ENCODE results near the gene FAM168A. TPM values are rescaled to one million over a fixed set of nuclear protein-coding genes. Genes with fewer than 3 reads are reported as not detected.

FAM168A gene
- total RNA-seq, 4 donors from 2014 or later = 17.7 to 40.1 (median 22.2) TPM

GRCh38 chr11:73389134-73389525, 208.8 kb downstream of the FAM168A start:
- H3K4me3 ChIP-seq = no peak overlapping the region
- 56% methylated on average over 6 of the region's 6 CpGs for WGBS
- no peak overlapping the region for H3K27ac ChIP-seq
- DNase-seq (ENCODE audit: low spot score in 2 of 2) = no peak
- no peaks in the 10 kb centered on the region for H3K9me3 ChIP-seq
- H3K27me3 ChIP-seq = no peaks in the 10 kb centered on the region
- H3K4me1 ChIP-seq = peaks cover 59% of the 10 kb centered on the region
- TF ChIP-seq EP300 (IDR thresholded peaks at IDR 0.05) (no peak), POLR2AphosphoS5 (IDR thresholded peaks at IDR 0.05) (no peak), POLR2A (IDR thresholded peaks at IDR 0.05) (no peak)
- TF ChIP-seq, protein P1, sequence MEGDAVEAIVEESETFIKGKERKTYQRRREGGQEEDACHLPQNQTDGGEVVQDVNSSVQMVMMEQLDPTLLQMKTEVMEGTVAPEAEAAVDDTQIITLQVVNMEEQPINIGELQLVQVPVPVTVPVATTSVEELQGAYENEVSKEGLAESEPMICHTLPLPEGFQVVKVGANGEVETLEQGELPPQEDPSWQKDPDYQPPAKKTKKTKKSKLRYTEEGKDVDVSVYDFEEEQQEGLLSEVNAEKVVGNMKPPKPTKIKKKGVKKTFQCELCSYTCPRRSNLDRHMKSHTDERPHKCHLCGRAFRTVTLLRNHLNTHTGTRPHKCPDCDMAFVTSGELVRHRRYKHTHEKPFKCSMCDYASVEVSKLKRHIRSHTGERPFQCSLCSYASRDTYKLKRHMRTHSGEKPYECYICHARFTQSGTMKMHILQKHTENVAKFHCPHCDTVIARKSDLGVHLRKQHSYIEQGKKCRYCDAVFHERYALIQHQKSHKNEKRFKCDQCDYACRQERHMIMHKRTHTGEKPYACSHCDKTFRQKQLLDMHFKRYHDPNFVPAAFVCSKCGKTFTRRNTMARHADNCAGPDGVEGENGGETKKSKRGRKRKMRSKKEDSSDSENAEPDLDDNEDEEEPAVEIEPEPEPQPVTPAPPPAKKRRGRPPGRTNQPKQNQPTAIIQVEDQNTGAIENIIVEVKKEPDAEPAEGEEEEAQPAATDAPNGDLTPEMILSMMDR (IDR thresholded peaks at IDR 0.05) = no peak
- H3K36me3 ChIP-seq = no peaks in the 10 kb centered on the region

- Histone ChIP-seq H3K4me1 (peaks cover 65% of the 10 kb centered on the region), H3K27ac (no peak overlapping the region), H3K4me3 (no peak overlapping the region), H3K27me3 (no peaks in the 10 kb centered on the region), H3K36me3 (no peaks in the 10 kb centered on the region), H3K9me3 (no peaks in the 10 kb centered on the region)
- WGBS = 48% methylated on average over 11 of the region's 23 CpGs
- DNase-seq (ENCODE audit: low spot score in 2 of 2) = no peak
- TF ChIP-seq POLR2AphosphoS5 (IDR thresholded peaks at IDR 0.05) = no peak
These were observed 209.4 kb downstream of the FAM168A start for GRCh38 chr11:73388265-73389133.

DNA sequence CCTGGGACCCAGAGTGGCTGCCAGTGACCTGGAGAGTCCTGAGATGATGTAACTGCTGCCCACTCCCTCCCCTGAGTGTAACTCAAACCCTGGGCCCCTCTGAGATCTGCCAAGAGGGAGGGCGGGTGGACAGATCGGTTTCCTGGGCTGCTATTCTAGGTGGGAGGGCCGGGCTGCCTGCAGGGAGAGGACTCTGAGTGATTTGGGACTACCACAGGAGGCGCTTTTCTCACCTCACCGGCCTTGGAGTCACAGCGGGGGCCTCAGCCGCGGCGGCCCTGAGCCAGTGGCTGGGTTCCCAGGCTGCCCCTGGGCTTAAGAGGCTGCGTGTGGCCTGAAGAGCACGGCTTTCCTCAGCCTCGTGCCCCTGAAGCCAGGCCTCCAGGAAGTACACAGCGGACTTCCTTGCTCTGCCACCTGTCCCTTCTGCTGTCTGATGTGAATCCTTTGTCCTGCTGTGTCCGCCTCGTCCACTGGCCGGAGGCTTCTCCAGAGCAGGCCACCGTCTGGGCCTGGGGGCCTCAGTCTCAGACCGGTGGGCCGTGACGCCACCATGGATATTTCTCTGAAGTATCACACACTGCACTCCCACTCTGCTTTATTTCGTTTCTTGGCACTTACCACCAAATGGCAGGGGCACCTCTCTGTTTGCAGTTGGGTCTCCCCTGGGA, 210.2 kb downstream of the FAM168A start:
- Histone ChIP-seq H3K4me3 (no peak overlapping the region), H3K9me3 (no peaks in the 10 kb centered on the region), H3K27me3 (no peaks in the 10 kb centered on the region), H3K27ac (no peak overlapping the region), H3K36me3 (no peaks in the 10 kb centered on the region), H3K4me1 (peaks cover 73% of the 10 kb centered on the region)
- WGBS = 85% methylated on average over 5 of the region's 21 CpGs
- no peak for TF ChIP-seq EP300 (IDR thresholded peaks at IDR 0.05)
- TF ChIP-seq, protein P1 (IDR thresholded peaks at IDR 0.05) = no peak
- no peak for DNase-seq (ENCODE audit: low spot score in 2 of 2)

DNA sequence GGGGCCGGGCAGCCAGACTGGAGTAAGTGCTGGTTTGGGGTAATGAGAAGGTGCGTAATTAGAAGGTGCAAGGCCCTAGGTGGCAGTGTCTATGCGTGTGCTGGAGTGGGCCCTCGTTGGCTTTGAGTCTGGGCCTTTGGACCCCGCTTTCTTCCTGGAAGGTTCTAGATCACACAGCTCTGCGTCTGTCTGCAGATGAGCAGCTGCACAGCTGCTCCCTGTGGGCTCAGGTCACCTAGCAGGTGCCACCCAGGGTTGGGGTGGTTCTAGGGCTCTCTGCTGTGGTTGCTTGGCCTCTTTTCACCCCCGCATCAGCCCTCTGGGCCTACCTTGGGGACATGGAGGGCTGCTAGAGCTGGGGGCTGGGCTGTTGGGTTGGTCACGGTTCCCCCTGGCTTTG, 211.4 kb downstream of the FAM168A start:
- TF ChIP-seq POLR2A (IDR thresholded peaks at IDR 0.05) (no peak), EP300 (IDR thresholded peaks at IDR 0.05) (no peak), POLR2AphosphoS5 (IDR thresholded peaks at IDR 0.05) (no peak)
- TF ChIP-seq, protein P1 (IDR thresholded peaks at IDR 0.05) = no peak
- Histone ChIP-seq H3K27me3 (no peaks in the 10 kb centered on the region), H3K4me3 (no peak overlapping the region), H3K9me3 (no peaks in the 10 kb centered on the region), H3K27ac (peak overlapping the region; percentile 34), H3K36me3 (no peaks in the 10 kb centered on the region), H3K4me1 (peaks cover 79% of the 10 kb centered on the region)
- 98% methylated on average over 7 of the region's 8 CpGs for WGBS
- no peak for DNase-seq (ENCODE audit: low spot score in 2 of 2)

- Histone ChIP-seq H3K4me3 (no peak overlapping the region), H3K27me3 (no peaks in the 10 kb centered on the region), H3K36me3 (no peaks in the 10 kb centered on the region), H3K4me1 (peaks cover 81% of the 10 kb centered on the region), H3K27ac (peak overlapping the region; percentile 52), H3K9me3 (no peaks in the 10 kb centered on the region)
- DNase-seq (ENCODE audit: low spot score in 2 of 2) = no peak
- 81% methylated on average over 7 of the region's 8 CpGs for WGBS
- TF ChIP-seq POLR2AphosphoS5 (IDR thresholded peaks at IDR 0.05) (no peak), POLR2A (IDR thresholded peaks at IDR 0.05) (no peak), EP300 (IDR thresholded peaks at IDR 0.05) (no peak)
These were observed 211.9 kb downstream of the FAM168A start for GRCh38 chr11:73386016-73386415.
